GM13977 (cell line): ENCODE data around the gene ATF6B.

ENCODE experiments used
- DNase-seq: peaks from one replicate; pipeline ENCODE4 v3.0.0; 2012; ENCODE audit warnings: low spot score
- CTCF ChIP-seq: IDR thresholded peaks from 2 replicates; pipeline ENCODE4 v1.5.1; 2012; ENCODE audit warnings: mild to moderate bottlenecking, control low read depth; ENCODE audit not compliant: insufficient read depth; ENCODE audit errors: extremely low read depth, missing control alignments
- in situ Hi-C: fragments of 300-500 bp; cut with MboI; formaldehyde crosslinking; loops from one replicate; pipeline ENCODE4 v1.12.0; 2022; ENCODE audit warnings: low sequenced_read_pairs, low pct_unique_long_range_greater_than_20kb, mixed read lengths, inconsistent platforms; ENCODE audit not compliant: unreplicated experiment

ATF6B gene

GRCh38 chr6:32127717-32128592, at the start of gene ATF6B:
Gene ATF6B (minus strand): TSS chr6:32128246. CDS start chr6:32128207, 39 bp downstream.
- no peak for TF ChIP-seq CTCF
- DNase-seq = peak; percentile 98

GRCh38 chr6:32177183-32177787, 49.2 kb upstream of the ATF6B start:
- no peak for TF ChIP-seq CTCF
- in situ Hi-C loops = no loop called here
- no peak for DNase-seq

More at GRCh38 chr6:32127717-32128592, at the start of gene ATF6B:
- in situ Hi-C loops = no loop called here

- no peak for DNase-seq
- in situ Hi-C loops = no loop called here
- no peak for TF ChIP-seq CTCF
Observed at GRCh38 chr6:32176476-32177182, 48.6 kb upstream of the ATF6B start.

- in situ Hi-C loops = no loop called here
Observed at GRCh38 chr6:32175711-32176475, 47.8 kb upstream of the ATF6B start, which contains the start of gene AGPAT1. Gene AGPAT1 (minus strand): TSS chr6:32176084. CDS start chr6:32171496, 4,588 bp downstream.

GRCh38 chr6:32175322-32175710, 47.3 kb upstream of the ATF6B start:
- TF ChIP-seq CTCF = no peak
- DNase-seq = no peak
- in situ Hi-C loops = no loop called here

More at GRCh38 chr6:32175711-32176475, 47.8 kb upstream of the ATF6B start, which contains the start of gene AGPAT1:
- peak; percentile 98 for DNase-seq
- no peak for TF ChIP-seq CTCF

GRCh38 chr6:32174416-32174815, 46.4 kb upstream of the ATF6B start:
- TF ChIP-seq CTCF = no peak
- in situ Hi-C loops = no loop called here
- DNase-seq = no peak
